SK-N-SH treated with all-trans-retinoic acid at 6 μM for 48 hours (cell line): Measurements from ENCODE around the gene RTRAF.

Experiments
- ATAC-seq: fragments of 200-7000 bp; cut with Tn5 transposase; 3 replicates; pipeline ENCODE4 v1.9.1; 2020; ENCODE audit warnings: mild to moderate bottlenecking, moderate library complexity
- ARNTL ChIP-seq: fragments of 450-650 bp; formaldehyde crosslinking; IDR thresholded peaks from 2 replicates; pipeline ENCODE4 v1.5.0; 2020; ENCODE audit warnings: low read depth, mild to moderate bottlenecking, moderate library complexity, borderline replicate concordance
- BACH2 ChIP-seq: fragments of 250-450 bp; sonication (Bioruptor Pico); IDR thresholded peaks from 2 replicates; pipeline ENCODE4 v1.9.0; 2021; ENCODE audit warnings: mild to moderate bottlenecking, borderline replicate concordance
- CREB5 ChIP-seq: fragments of 250-450 bp; sonication (Bioruptor Pico); IDR thresholded peaks from 2 replicates; pipeline ENCODE4 v1.5.1; 2020; ENCODE audit warnings: low read depth, mild to moderate bottlenecking, moderate library complexity
- CSDC2 ChIP-seq: fragments of 250-450 bp; sonication (Bioruptor Pico); IDR thresholded peaks from 2 replicates; pipeline ENCODE4 v1.5.0; 2020; ENCODE audit warnings: mild to moderate bottlenecking, moderate library complexity
- ESRRG ChIP-seq: fragments of 250-450 bp; sonication (Bioruptor Pico); IDR thresholded peaks from 2 replicates; pipeline ENCODE4 v1.6.1; 2021; ENCODE audit warnings: mild to moderate bottlenecking
- GLIS3 ChIP-seq: fragments of 250-450 bp; sonication (Bioruptor Pico); IDR thresholded peaks from 2 replicates; pipeline ENCODE4 v1.5.0; 2020; ENCODE audit warnings: mild to moderate bottlenecking, moderate library complexity
- ISL1 ChIP-seq: fragments of 250-450 bp; sonication (Bioruptor Pico); IDR thresholded peaks from 2 replicates; pipeline ENCODE4 v2.1.2; 2022; ENCODE audit warnings: mild to moderate bottlenecking, moderate library complexity
- OSR1 ChIP-seq: fragments of 250-450 bp; sonication (Bioruptor Pico); IDR thresholded peaks from 2 replicates; pipeline ENCODE4 v1.8.0; 2022; ENCODE audit warnings: moderate library complexity, mild to moderate bottlenecking, inconsistent platforms
- PATZ1 ChIP-seq: fragments of 250-450 bp; sonication (Bioruptor Pico); IDR thresholded peaks from 2 replicates; pipeline ENCODE4 v1.8.0; 2020; ENCODE audit warnings: mild to moderate bottlenecking, moderate library complexity, borderline replicate concordance
- PPARA ChIP-seq: fragments of 250-450 bp; sonication (Bioruptor Pico); IDR thresholded peaks from 2 replicates; pipeline ENCODE4 v1.5.0; 2020; ENCODE audit warnings: mild to moderate bottlenecking, borderline replicate concordance
- RARB ChIP-seq: fragments of 250-450 bp; sonication (Bioruptor Pico); IDR thresholded peaks from 2 replicates; pipeline ENCODE4 v1.8.0; 2021; ENCODE audit warnings: mild to moderate bottlenecking, moderate library complexity
- SNAI2 ChIP-seq: fragments of 250-450 bp; sonication (Bioruptor Pico); IDR thresholded peaks from 2 replicates; pipeline ENCODE4 v1.5.0; 2020; ENCODE audit warnings: mild to moderate bottlenecking, moderate library complexity
- TCF4 ChIP-seq: fragments of 250-450 bp; sonication (Bioruptor Pico); IDR thresholded peaks from 2 replicates; pipeline ENCODE4 v1.8.0; 2021; ENCODE audit warnings: mild to moderate bottlenecking, moderate library complexity, borderline replicate concordance
- TSHZ2 ChIP-seq: fragments of 250-450 bp; sonication (Bioruptor Pico); IDR thresholded peaks from 2 replicates; pipeline ENCODE4 v1.5.0; 2020; ENCODE audit warnings: mild to moderate bottlenecking, moderate library complexity
- ZC3H10 ChIP-seq: fragments of 250-450 bp; sonication (Bioruptor Pico); IDR thresholded peaks from 2 replicates; pipeline ENCODE4 v1.5.1; 2021; ENCODE audit warnings: mild to moderate bottlenecking, moderate library complexity
- ZFP3 ChIP-seq: fragments of 250-450 bp; sonication (Bioruptor Pico); IDR thresholded peaks from 2 replicates; pipeline ENCODE4 v1.5.0; 2020; ENCODE audit warnings: mild to moderate bottlenecking, moderate library complexity
- ZFP30 ChIP-seq: fragments of 450-650 bp; formaldehyde crosslinking; IDR thresholded peaks from 2 replicates; pipeline ENCODE4 v1.5.0; 2022; ENCODE audit warnings: mild to moderate bottlenecking, moderate library complexity
- ZNF565 ChIP-seq: fragments of 450-650 bp; formaldehyde crosslinking; conservative IDR thresholded peaks from 2 replicates; pipeline ENCODE4 v1.5.0; 2020; ENCODE audit warnings: low read depth, mild to moderate bottlenecking, moderate library complexity
- ZNF70 ChIP-seq: fragments of 450-650 bp; formaldehyde crosslinking; IDR thresholded peaks from 2 replicates; pipeline ENCODE4 v1.5.0; 2020; ENCODE audit warnings: mild to moderate bottlenecking, moderate library complexity
- ZNF8 ChIP-seq: fragments of 450-650 bp; formaldehyde crosslinking; IDR thresholded peaks from 2 replicates; pipeline ENCODE4 v1.5.0; 2020; ENCODE audit warnings: mild to moderate bottlenecking, moderate library complexity

The RTRAF gene

GRCh38 chr14:52039124-52039815 lies 49.9 kb downstream of the RTRAF start (continued):
- no peak for TF ChIP-seq ZFP3 (CRISPR knock-in tag)
- no peak for TF ChIP-seq ARNTL (CRISPR knock-in tag)
- no peak for TF ChIP-seq GLIS3 (CRISPR knock-in tag)
- no peak for TF ChIP-seq TCF4 (CRISPR knock-in tag)
- TF ChIP-seq ZNF70 (CRISPR knock-in tag), result no peak
- no peak for TF ChIP-seq ZNF565 (CRISPR knock-in tag)
- TF ChIP-seq ZNF8 (CRISPR knock-in tag), result no peak

DNA sequence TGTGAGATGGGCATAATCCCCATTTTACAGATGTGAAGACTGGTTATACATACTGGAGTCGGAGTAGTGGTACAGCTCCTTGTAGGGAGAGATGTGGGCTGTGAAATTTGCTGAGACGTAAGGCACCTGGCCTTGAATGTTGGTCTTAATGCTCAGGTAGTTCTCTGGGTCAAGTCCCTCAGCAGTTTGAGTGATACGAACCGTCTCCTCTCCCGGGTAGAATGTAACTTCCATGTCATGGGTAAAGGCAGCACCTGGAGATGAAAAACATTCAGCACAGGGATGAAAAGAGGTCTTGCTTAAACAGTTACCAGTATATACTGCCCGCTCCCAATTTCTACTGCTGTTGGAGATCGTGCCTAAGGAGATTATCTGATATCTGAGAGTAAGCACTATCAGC lies 51.3 kb downstream of the RTRAF start:
- ATAC-seq, result no peak
- TF ChIP-seq TCF4 (CRISPR knock-in tag) (no peak), ZNF8 (CRISPR knock-in tag) (no peak), ZNF70 (CRISPR knock-in tag) (no peak), ISL1 (CRISPR knock-in tag) (no peak), ZC3H10 (CRISPR knock-in tag) (no peak), ZFP30 (CRISPR knock-in tag) (no peak), PPARA (no peak), PATZ1 (no peak), ESRRG (CRISPR knock-in tag) (no peak), CREB5 (no peak), BACH2 (CRISPR knock-in tag) (no peak), OSR1 (CRISPR knock-in tag) (no peak), ZFP3 (CRISPR knock-in tag) (no peak), SNAI2 (no peak), ARNTL (CRISPR knock-in tag) (no peak), TSHZ2 (CRISPR knock-in tag) (no peak), RARB (CRISPR knock-in tag) (no peak)
- TF ChIP-seq, all 23 proteins: peak for 0

DNA sequence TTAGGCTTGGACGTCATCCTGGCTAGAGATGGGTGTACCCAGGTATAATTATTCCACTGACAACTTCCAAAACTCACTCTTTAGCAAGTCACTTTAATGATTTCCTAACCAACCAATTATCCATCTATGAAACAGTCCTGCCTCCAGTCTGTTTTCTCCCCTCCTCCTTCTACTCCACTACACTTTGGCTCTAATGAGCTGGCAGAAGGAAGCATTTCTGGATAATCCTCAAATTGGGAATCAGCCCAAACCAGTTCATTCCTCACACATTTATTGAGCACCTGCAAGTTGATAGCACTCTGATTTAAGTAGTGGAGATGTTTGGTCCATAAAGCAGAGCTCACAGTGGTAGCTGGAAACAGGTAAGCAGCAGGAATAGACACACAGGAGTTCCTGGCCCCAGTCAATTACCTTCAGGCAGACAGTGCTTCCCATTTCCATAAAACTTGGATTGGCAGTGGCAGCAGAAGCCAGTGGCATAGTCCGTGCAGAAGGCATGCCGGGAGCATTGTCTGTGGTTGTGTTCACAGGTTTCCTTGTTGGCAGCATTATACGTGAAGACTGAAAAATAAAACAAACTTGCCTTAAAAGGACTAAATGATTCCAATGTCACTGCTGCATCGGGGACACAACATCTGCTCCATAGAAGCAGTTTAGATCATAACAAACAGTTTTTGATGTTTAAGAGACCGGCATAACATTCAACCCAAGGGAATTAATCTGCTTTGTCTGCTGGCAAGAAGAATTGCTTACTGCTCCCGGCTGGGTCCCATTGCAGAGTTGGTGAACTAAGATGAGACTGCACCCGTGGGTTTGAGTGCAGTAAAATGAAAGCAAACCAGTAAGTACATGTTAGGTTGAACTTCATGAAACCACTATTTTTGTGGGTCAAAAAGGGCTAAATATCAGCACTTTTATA lies 53.3 kb downstream of the RTRAF start:
- TF ChIP-seq OSR1 (CRISPR knock-in tag) (no peak), ZC3H10 (CRISPR knock-in tag) (no peak), SNAI2 (no peak), ZNF8 (CRISPR knock-in tag) (no peak), BACH2 (CRISPR knock-in tag) (no peak), ISL1 (CRISPR knock-in tag) (no peak), TSHZ2 (CRISPR knock-in tag) (no peak), ESRRG (CRISPR knock-in tag) (no peak), ZFP30 (CRISPR knock-in tag) (no peak), CREB5 (no peak), ZFP3 (CRISPR knock-in tag) (no peak), PATZ1 (no peak), CSDC2 (no peak), GLIS3 (CRISPR knock-in tag) (no peak), ARNTL (CRISPR knock-in tag) (no peak), ZNF565 (CRISPR knock-in tag) (no peak), ZNF70 (CRISPR knock-in tag) (no peak), TCF4 (CRISPR knock-in tag) (no peak)
- ATAC-seq, result no peak
